DOHH2 (cell line): ENCODE measurements around the gene RANGAP1.

Source experiments
- H3F3A ChIP-seq: fragments of 200-600 bp; sonication (generic), shearing (Covaris generic); 2 replicates; pipeline ENCODE4 v1.6.0; 2016; ENCODE audit warnings: antibody characterized with exemption, mild to moderate bottlenecking; ENCODE audit not compliant: control insufficient read depth, insufficient read depth
- H3K27ac ChIP-seq: fragments of 200-600 bp; sonication (generic); 2 replicates; pipeline ENCODE4 v1.5.1; 2014; ENCODE audit warnings: low read depth, mild to moderate bottlenecking, low read length, moderate library complexity
- H3K27me3 ChIP-seq: fragments of 200-600 bp; sonication (generic); 2 replicates; pipeline ENCODE4 v1.6.1; 2014; ENCODE audit warnings: mild to moderate bottlenecking, low read length, mixed read lengths; ENCODE audit not compliant: control insufficient read depth
- H3K36me3 ChIP-seq: fragments of 200-600 bp; sonication (generic); 2 replicates; pipeline ENCODE4 v1.6.1; 2014; ENCODE audit warnings: mild to moderate bottlenecking, low read length, moderate library complexity, mixed read lengths; ENCODE audit not compliant: control insufficient read depth
- H3K4me1 ChIP-seq: fragments of 200-600 bp; sonication (generic); 2 replicates; pipeline ENCODE4 v1.6.1; 2014; ENCODE audit warnings: mild to moderate bottlenecking, low read length, mixed read lengths; ENCODE audit not compliant: control insufficient read depth
- H3K4me2 ChIP-seq: fragments of 200-600 bp; sonication (generic); 2 replicates; pipeline ENCODE4 v1.6.0; 2014; ENCODE audit warnings: mild to moderate bottlenecking, low read length, moderate library complexity
- H3K4me3 ChIP-seq: fragments of 200-600 bp; sonication (generic); 2 replicates; pipeline ENCODE4 v1.5.1; 2014; ENCODE audit warnings: mild to moderate bottlenecking, low read length, mixed read lengths
- H3K79me2 ChIP-seq: fragments of 200-600 bp; sonication (generic); 2 replicates; pipeline ENCODE4 v1.6.1; 2014; ENCODE audit warnings: mild to moderate bottlenecking, low read length, mixed read lengths; ENCODE audit not compliant: control insufficient read depth
- H3K9me2 ChIP-seq: fragments of 200-600 bp; sonication (generic); replicated peaks from 2 replicates; pipeline ENCODE4 v1.6.1; 2014; ENCODE audit warnings: mild to moderate bottlenecking, low read length, mixed read lengths; ENCODE audit not compliant: control insufficient read depth
- H3K9me3 ChIP-seq: fragments of 200-600 bp; sonication (generic); 2 replicates; pipeline ENCODE4 v1.6.1; 2014; ENCODE audit warnings: antibody characterized with exemption, low read length, mixed read lengths; ENCODE audit not compliant: control insufficient read depth, insufficient read depth
- H4K20me1 ChIP-seq: fragments of 200-600 bp; sonication (generic); 2 replicates; pipeline ENCODE4 v1.6.0; 2014; ENCODE audit warnings: low read depth, mild to moderate bottlenecking, antibody characterized with exemption, low read length, moderate library complexity; ENCODE audit not compliant: control insufficient read depth, insufficient read depth
- EZH2phosphoT487 ChIP-seq: fragments of 200-600 bp; sonication (generic); IDR thresholded peaks from 2 replicates; pipeline ENCODE4 v1.6.1; 2017; ENCODE audit warnings: borderline replicate concordance, mild to moderate bottlenecking, antibody characterized with exemption, low read length, moderate library complexity, mixed read lengths
- TF ChIP-seq, protein P1 (sequence below): fragments of 200-600 bp; sonication (generic); IDR thresholded peaks from one replicate; pipeline ENCODE4 v1.5.1; 2014; ENCODE audit warnings: antibody characterized with exemption, mild to moderate bottlenecking, low read depth, low read length; ENCODE audit not compliant: poor library complexity, severe bottlenecking

Gene RANGAP1

DNA sequence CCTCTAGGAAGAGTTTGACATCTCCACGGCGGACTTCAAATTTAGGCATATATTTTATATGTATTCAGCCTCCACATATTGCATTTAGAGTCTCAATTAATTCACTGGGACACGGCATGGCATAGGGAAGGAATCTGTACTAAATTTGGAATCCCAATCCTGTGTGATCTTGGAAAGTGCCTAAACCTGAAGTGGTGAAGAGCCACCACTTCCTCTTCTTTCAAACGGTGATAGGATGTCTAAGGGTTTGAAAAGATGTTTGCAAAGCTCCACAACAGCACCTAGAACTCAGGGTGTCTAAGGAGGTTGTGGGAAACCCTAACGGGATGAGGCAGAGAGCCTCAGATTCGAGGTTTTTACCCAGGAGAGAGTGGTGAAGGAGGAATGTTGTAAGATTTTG is 81.9 kb downstream of the RANGAP1 start:
- Histone ChIP-seq H3K9me3 (no peaks in the 10 kb centered on the region), H3F3A (peaks cover 18% of the 10 kb centered on the region), H3K27me3 (peaks cover 7% of the 10 kb centered on the region; the same call in 1 of the 2 replicates), H3K9me2 (no peaks in the 10 kb centered on the region), H3K4me2 (no peak overlapping the region), H3K4me1 (peaks cover 37% of the 10 kb centered on the region), H3K36me3 (peaks cover 21% of the 10 kb centered on the region), H3K4me3 (no peak overlapping the region), H4K20me1 (no peaks in the 10 kb centered on the region), H3K27ac (no peak overlapping the region), H3K79me2 (peaks cover 35% of the 10 kb centered on the region)
- no peak for TF ChIP-seq EZH2phosphoT487
- TF ChIP-seq, protein P1, sequence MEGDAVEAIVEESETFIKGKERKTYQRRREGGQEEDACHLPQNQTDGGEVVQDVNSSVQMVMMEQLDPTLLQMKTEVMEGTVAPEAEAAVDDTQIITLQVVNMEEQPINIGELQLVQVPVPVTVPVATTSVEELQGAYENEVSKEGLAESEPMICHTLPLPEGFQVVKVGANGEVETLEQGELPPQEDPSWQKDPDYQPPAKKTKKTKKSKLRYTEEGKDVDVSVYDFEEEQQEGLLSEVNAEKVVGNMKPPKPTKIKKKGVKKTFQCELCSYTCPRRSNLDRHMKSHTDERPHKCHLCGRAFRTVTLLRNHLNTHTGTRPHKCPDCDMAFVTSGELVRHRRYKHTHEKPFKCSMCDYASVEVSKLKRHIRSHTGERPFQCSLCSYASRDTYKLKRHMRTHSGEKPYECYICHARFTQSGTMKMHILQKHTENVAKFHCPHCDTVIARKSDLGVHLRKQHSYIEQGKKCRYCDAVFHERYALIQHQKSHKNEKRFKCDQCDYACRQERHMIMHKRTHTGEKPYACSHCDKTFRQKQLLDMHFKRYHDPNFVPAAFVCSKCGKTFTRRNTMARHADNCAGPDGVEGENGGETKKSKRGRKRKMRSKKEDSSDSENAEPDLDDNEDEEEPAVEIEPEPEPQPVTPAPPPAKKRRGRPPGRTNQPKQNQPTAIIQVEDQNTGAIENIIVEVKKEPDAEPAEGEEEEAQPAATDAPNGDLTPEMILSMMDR = no peak

GRCh38 chr22:41203118-41203517 is 82.9 kb downstream of the RANGAP1 start:
- peaks cover 7% of the 10 kb centered on the region; the same call in 1 of the 2 replicates for H3K27me3 ChIP-seq
- H3K79me2 ChIP-seq = peaks cover 26% of the 10 kb centered on the region
- H3K4me2 ChIP-seq = no peak overlapping the region
- H3K27ac ChIP-seq = no peak overlapping the region
- TF ChIP-seq EZH2phosphoT487 = no peak
- TF ChIP-seq, protein P1 = no peak
- H3K9me2 ChIP-seq = no peaks in the 10 kb centered on the region
- H4K20me1 ChIP-seq = no peaks in the 10 kb centered on the region
- peaks cover 37% of the 10 kb centered on the region for H3K4me1 ChIP-seq
- peaks cover 18% of the 10 kb centered on the region for H3F3A ChIP-seq
- H3K4me3 ChIP-seq = no peak overlapping the region
- no peaks in the 10 kb centered on the region for H3K9me3 ChIP-seq
- H3K36me3 ChIP-seq = peaks cover 11% of the 10 kb centered on the region

- Histone ChIP-seq H3K4me2 (no peak overlapping the region), H3K27ac (no peak overlapping the region), H3K4me3 (no peak overlapping the region), H3K36me3 (peaks cover 2% of the 10 kb centered on the region; the same call in 1 of the 2 replicates), H3K4me1 (peaks cover 28% of the 10 kb centered on the region), H4K20me1 (no peaks in the 10 kb centered on the region), H3K9me2 (no peaks in the 10 kb centered on the region), H3F3A (peaks cover 13% of the 10 kb centered on the region), H3K9me3 (no peaks in the 10 kb centered on the region), H3K79me2 (peaks cover 8% of the 10 kb centered on the region), H3K27me3 (peaks cover 15% of the 10 kb centered on the region)
- TF ChIP-seq EZH2phosphoT487 = no peak
- TF ChIP-seq, protein P1 = no peak
These were observed 84.8 kb downstream of the RANGAP1 start for GRCh38 chr22:41201141-41201540.
